ENCODE measurements around the gene HIVEP1. TPM values are rescaled to one million over a fixed set of nuclear protein-coding genes. Genes with fewer than 3 reads are reported as not detected.
A peak's percentile ranks its signal among the peaks of the same experiment; 100 is the strongest.

HIVEP1 gene
- polyA plus RNA-seq, 4 donors = 22.6 to 25.8 (median 23.8) TPM

- DNase-seq (ENCODE audit: low read depth in 4 of 4, low spot score in 3 of 4) = no peak
Observed at GRCh38 chr6:12039540-12040459, 27.7 kb downstream of the HIVEP1 start.

DNA sequence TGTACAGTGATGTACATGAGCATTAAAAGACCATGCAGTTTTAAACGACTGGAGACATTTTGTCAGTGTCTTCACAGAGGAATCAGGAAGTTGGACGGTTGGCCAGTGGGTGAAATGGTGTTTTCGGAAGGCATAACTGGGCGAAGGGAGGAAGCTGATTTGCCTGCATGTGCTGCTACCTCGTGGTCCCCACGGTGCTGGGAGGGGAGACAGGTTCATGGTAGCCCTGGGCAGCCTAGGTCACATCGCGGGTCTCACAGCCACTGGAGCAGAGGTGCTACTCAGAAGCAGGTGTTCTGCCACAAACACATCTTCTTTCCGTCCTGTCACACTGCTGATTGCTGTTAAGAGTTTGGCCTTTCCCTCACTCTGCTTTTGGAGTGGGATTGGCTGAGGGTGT is 35.2 kb downstream of the HIVEP1 start:
- DNase-seq (ENCODE audit: low read depth in 4 of 4, low spot score in 3 of 4) = no peak

- DNase-seq (ENCODE audit: low read depth in 4 of 4, low spot score in 3 of 4) = no peak
Observed at GRCh38 chr6:12047792-12048432, 35.8 kb downstream of the HIVEP1 start.

DNA sequence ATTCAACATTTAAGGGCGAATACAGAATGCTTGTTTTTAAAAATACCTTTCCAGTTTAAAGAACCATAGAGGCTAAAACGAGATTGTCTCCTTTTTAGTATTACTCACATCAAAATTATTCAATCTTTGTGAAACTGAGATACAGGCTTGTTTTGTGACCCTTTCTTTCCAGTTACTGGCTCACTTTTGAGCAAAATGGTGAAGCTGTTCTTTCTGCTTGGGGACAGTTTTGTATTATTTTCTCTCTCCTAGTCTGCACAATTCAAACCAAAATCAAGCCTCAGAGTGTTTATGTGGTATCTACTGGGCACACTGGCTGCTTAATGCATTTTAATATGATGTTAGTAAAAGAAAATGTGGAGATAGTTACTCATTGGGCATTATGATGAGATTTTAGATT is 36.5 kb downstream of the HIVEP1 start:
- DNase-seq (ENCODE audit: low read depth in 4 of 4, low spot score in 3 of 4) = no peak

DNA sequence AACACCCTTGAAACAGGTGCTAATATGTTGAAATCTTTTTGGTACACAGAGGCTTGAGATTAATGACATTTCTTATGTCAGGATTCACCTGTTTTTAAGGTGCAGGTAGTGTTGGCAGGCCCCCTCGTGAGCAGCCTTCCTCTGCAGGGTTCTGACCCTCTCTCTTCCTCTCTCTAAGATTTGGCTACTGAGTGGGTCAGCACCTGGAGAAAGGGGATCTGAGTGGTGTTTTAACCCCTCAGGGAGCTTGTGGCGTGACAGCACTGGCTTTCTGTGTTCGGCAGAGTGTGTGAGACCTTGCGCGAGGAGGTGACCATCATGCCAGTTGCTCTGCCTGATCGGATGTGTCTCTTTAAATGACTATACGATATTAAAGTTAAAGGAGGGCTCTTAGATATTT is 37.1 kb downstream of the HIVEP1 start:
- no peak for DNase-seq (ENCODE audit: low read depth in 4 of 4, low spot score in 3 of 4)

DNA sequence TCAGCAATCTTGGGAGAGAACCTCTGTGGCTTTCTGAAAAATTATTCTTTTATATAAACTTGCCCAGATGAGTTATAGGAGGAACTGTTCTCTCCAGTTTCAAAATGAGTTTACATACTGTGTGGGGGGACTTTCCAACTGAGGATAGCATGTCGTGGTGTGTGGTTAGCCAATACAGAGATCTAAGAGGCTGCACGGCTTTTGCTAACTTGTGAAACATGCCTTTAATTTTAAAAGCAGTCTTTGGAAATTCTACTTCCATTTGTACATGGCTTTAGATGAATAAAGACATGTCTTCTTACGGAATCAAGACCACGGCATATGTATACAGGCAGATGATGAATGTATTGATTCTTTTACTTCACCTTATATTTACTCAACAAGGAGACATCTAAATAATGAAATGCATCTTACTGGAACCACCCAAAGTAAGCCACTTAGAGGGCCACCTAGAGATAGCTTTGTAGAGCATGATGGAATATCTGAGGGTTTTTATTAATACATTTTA is 39.8 kb downstream of the HIVEP1 start:
- peak in 1 of 4 donors; percentile 8 for DNase-seq (ENCODE audit: low read depth in 4 of 4, low spot score in 3 of 4)

GRCh38 chr6:12058172-12058961 is 46.3 kb downstream of the HIVEP1 start:
- no peak for DNase-seq (ENCODE audit: low read depth in 4 of 4, low spot score in 3 of 4)

- DNase-seq (ENCODE audit: low read depth in 4 of 4, low spot score in 3 of 4) = peak in 3 of 4 donors; percentile 22 to 49 (median 36)
Observed at GRCh38 chr6:12060780-12061609, 48.9 kb downstream of the HIVEP1 start.

- no peak for DNase-seq (ENCODE audit: low read depth in 4 of 4, low spot score in 3 of 4)
Observed at GRCh38 chr6:12062605-12063004, 50.5 kb downstream of the HIVEP1 start.

- DNase-seq (ENCODE audit: low read depth in 4 of 4, low spot score in 3 of 4) = no peak
Observed at GRCh38 chr6:12064131-12064530, 52.0 kb downstream of the HIVEP1 start.

GRCh38 chr6:12064538-12065071 is 52.5 kb downstream of the HIVEP1 start:
- no peak for DNase-seq (ENCODE audit: low read depth in 4 of 4, low spot score in 3 of 4)

- DNase-seq (ENCODE audit: low read depth in 4 of 4, low spot score in 3 of 4) = no peak
Observed at GRCh38 chr6:12065321-12066140, 53.4 kb downstream of the HIVEP1 start.

GRCh38 chr6:12066297-12066696 is 54.2 kb downstream of the HIVEP1 start:
- no peak for DNase-seq (ENCODE audit: low read depth in 4 of 4, low spot score in 3 of 4)

DNA sequence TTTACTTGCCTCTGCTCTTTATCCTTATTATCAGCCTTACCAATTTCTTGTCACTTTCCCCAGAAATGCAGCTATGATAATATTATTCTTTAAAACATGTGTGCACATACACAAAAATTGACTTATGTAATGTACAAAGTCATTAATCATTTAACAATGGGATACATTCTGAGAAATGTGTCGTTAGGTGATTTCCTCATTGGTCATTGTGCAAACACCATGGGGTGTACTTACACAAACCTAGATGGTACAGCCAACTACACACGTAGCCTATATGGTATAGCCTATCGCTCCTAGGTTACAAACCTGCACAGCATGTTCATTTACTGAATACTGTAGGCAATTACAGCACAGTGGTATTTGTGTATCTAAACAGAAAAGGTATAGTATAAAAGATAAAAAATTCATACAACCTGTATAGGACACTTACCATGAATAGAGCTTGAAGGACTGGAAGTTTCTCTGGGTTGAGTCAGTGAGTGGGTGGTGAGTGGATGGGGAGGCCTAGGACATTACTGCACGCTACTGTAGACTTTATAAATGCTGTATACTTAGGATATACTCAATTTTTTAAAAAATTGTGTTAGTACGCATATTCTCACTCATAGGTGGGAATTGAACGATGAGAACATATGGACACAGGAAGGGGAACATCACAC is 56.9 kb downstream of the HIVEP1 start:
- DNase-seq (ENCODE audit: low read depth in 4 of 4, low spot score in 3 of 4) = no peak

DNA sequence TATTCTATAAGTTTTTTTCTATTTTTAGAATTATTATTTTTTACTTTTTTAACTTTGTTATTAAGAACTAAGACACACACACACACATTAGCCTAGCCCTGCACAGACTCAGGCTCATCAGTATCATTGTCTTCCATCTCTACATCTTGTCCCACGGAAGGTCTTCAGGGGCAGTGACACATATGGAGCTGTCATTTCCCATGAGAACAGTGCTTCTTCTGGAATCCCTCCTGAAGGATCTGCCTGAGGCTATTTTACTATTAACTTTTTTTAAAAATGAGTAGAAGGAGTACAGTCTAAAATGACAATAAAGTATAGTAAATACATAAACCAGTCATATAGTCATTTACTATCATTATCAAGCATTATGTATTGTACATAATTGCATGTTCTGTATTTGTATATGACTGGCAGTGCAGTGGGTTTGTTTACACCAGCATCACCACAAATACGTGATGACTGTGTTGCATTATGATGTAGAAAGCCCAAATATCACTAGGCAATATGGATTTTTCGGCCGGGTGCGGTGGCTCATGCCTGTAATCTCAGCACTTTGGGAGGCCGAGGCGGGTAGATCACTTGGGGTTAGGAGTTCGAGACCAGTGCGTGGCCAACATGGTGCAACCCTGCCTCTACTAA is 57.9 kb downstream of the HIVEP1 start:
- no peak for DNase-seq (ENCODE audit: low read depth in 4 of 4, low spot score in 3 of 4)

GRCh38 chr6:12071064-12071615 is 59.0 kb downstream of the HIVEP1 start:
- DNase-seq (ENCODE audit: low read depth in 4 of 4, low spot score in 3 of 4) = no peak

DNA sequence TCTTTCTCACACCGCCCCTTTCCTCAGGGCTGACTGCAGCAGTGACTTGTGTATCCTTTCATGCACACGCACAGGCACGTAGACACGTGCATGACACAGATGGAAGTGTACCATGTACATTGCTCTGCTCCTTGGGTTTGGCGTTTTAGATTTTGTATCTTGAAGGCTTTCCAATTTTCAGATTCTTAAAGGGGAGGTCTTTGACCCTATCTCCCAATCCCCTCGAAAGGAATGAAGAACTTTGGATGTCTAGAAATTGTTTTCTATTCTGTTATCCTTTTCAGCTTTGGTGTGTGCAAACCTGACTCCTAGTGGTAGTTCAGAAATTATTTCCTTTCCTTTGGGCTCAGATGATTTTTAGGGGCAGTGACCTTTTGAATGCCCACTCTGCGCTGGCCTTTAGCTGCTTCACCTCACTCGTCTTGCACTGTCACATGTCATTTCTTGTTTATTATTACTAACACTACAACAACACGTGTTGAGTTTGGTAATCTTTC is 63.0 kb downstream of the HIVEP1 start:
- no peak for DNase-seq (ENCODE audit: low read depth in 4 of 4, low spot score in 3 of 4)

Data from left renal pelvis (tissue), 4 donors.